HG02798 (cell line): ENCODE data around the gene NPAS2.
A peak's percentile ranks its signal among the peaks of the same experiment; 100 is the strongest.

Experiments
- ATAC-seq: cut with Tn5 transposase; IDR thresholded peaks from one replicate; pipeline ENCODE4 v1.9.1; 2021; ENCODE audit warnings: mild to moderate bottlenecking; ENCODE audit not compliant: unreplicated experiment, poor library complexity

NPAS2 gene

DNA sequence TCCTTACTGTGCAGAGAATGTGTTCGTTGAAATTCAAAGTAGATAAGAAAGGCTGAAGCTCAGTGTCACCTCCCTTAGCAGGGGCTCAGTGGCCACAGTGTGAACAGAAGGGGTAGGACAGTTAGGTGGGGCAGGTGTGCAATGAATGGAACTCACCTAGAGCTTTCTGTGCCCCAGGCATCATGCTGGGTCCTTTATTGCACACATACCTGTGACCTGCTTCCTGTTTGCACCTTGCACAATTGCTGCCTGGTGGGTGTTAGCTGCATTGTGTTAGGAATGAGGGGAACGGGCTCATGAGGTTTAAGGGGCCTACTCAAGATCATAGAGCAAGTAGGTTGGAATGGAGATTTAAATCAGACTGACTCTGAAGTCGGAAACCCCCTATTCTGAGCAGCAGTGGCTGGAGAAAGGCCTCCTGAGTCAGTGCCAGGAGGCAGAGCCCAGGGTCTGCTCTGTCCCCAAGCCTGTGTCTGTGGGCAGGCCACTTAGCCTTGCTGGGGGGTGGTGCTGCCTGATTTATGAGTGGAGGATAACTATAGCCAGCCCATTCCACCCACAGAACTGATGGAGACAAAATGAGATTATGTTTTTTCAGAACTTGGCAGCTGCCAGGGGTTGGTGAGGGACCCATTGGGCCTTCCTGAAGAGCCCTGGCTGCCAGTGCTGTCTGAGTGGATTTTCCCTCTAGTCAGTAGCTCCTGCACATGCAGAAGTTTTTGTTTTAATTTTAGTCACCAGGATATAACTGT lies 76.2 kb downstream of the NPAS2 start:
- ATAC-seq: no peak

DNA sequence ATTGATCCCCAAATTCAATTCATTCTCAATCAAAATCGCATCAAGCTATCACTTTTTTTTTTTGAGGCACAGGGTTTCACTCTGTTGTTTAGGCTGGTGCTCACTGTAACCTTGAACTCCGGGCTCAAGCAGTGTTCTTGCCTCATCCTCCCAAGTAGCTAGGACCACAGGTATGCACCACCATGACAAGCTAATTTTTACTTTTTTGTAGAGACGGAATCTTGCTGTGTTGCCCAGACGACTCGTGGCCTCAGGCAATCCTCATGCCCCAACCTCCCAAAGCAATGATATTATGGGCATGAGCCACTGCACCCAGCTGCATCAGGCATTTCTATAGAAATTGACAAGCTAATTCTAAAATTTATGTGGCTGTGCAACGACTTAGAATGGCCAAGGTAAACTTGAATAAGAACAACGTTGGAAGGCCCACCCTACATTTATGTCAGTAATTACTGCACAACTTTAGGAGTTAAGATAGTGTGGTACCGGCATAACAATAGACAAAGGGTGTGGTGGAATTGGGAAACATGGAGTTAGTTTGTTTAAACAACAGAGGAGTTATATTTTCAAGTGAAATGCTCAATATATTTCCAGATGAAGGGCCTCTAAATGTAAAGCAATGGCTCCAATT lies 78.2 kb downstream of the NPAS2 start:
- no peak for ATAC-seq

DNA sequence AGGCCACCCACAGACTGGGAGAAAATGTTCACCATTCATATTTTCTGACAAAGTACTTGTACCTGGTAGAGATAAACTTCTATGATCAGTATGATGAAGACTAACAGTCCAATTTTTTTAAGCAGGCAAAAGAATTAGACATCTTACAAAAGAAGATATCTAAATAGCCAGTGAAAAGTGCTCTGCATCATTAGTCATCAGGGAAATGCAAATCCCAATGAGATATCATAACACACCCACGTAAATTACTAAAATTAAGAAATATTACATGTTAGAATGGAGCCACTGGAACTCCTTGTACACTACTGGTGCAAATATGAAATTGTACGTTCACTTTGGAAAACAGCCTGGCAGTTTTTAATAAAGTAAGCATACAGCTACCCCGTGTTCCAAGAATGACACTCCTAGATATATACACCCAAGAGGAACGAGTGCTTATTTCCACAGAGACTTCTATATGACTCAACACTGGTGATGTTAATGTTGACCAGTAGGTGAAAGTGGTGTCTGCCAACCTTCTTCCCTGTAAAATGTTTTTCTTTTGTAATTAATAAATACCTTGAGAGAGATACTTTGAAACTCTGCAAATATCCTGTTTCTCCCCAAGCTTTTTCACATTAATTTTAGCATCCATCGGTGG lies 80.3 kb downstream of the NPAS2 start:
- ATAC-seq: no peak

DNA sequence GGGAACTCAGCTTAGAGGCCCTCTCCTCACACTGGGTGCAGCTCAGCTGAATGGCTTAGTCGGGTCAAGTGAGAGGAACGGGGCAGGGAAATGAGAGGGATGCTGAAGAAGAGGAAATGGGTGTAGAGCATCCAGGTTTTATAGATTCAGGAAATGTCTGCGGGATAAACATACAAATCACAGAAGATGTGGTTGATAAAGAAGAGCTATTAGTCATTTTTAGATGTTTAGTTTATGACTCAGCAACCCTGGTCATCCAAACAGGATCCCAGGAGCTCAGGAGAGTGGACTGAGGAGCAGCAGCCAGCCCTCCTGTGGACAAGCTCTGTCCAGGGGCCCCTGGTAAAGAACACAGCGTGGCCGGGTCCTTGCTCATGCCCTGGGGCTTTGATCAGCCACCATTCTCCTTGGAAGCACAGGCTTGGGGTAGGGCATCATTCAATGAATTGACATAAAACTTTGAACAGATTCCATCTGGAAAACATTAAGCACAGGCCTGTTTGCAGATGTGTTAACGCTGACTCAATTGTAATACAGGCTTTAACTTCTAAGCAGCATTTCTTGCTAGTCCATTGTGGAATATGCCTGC lies 83.0 kb downstream of the NPAS2 start:
- ATAC-seq: no peak

DNA sequence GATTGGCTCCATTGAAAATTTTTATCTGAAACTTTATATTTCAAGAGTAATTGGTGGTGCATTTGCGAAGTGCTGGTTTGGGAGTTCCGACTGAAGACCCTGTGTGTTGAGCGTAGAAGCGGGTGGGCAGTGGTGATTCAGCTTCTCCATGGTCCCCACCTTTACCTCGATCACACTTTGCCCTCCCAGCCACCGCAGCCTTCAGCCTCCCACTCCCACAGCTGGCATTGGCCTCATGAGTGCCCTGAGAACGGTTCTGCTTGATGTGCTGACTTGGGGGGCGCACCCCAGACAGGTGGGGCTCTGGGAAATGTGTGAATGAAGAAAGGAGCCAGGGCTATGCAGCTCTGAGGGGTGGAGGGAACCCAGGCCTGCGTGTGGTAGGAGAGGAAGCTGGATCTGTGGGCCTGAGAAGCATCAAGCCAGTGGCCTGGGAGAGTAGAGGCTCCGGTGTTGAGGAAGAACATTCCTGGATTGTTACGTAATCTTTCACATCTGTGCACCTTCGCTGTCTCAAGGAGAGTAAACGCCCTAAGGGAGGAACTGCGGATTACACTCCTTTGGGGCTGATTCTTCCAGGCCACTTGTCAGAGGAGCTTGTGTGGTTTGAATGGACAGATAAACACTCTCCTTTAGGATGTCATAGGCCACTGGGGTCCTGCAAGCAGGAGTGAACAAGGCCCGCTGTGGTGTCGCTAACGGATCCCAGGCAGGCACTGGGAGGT lies 83.8 kb downstream of the NPAS2 start:
- ATAC-seq: no peak

DNA sequence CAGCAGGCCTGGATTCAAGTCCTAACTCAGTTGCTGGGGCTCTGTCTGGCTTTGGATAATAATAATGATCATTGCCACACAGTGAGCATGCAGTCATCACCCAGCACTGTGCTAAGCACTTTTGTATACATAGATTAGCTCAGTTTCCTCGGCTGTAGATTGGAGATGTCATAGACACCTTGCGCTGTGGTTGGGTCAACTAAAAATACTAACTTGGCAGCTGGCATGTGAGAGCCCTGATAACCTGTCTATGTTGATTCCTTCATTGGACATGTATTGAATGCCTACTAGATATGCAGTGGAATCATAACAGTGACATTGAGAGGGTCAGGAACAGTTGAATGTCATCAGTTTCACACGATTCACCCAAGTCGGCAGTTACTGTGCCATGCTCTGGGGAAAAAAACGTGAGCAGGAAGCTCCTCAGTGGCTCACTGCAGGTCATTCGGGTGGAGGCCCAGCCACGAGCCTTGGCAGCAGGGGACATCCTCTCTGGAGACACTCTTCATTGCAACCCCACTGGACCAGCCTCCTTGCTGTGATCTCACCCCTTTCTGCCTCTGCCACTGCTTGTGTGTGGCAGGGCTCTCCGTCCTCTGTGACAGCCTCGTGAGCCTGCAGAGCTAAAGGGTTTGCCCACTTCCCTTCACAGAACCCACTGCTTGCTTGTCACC lies 85.3 kb downstream of the NPAS2 start:
- ATAC-seq: no peak

DNA sequence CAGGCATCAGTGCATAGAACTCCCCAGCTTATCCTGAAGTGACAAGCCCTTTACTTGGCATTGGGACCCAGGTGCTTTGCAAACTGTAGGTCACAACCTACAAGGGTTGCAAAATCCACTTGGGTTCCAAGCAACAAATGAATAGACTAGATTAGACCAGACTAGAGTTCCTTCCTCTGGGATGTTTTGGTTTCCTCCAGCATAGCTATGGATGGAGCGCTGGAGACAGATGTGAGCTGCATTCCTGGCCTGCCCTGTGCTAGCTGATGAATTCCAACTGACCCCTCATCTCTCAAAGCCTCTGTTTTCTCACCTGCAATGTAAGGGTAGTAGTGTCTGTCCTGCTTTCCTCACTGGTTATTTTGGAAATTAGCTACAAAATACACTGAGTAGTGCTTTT lies 86.2 kb downstream of the NPAS2 start:
- no peak for ATAC-seq

DNA sequence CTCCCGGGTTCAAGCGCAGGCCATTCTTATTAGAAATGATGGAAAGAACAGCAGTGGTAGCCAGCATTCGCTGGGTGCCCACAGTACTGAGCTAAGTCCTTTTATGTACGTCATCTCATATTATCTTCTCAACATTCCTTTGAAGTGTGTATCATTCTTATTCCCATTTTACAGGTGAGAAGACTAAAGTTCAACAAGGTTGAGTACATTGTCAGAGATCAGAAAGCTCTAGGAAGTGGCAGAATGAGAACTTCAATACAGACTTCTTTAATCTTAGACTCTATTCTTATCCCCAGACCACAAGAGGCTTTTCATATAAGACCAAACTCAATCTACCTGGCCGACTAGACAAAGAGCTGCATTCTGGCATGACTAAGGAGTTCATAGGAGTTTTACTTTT lies 86.7 kb downstream of the NPAS2 start:
- no peak for ATAC-seq

DNA sequence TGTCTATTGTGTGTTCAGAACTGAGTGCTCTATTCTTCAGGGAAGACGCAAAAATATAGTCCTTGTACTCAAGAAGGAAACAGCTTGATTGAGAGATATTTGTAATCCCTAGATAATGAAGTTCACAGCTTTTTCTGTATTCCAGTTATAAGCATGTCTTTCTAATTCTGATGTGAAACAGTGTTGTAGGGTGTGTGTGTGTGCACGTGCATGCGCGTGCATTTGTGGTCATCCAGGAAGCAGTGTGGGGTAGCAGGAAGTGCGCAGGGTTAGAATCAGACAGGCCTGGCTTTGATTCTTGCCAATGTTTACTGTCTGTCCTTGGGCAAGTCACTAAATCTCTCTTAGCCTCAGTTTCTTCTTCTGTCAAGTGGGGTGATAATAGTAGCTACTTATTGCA lies 87.9 kb downstream of the NPAS2 start:
- ATAC-seq: no peak

DNA sequence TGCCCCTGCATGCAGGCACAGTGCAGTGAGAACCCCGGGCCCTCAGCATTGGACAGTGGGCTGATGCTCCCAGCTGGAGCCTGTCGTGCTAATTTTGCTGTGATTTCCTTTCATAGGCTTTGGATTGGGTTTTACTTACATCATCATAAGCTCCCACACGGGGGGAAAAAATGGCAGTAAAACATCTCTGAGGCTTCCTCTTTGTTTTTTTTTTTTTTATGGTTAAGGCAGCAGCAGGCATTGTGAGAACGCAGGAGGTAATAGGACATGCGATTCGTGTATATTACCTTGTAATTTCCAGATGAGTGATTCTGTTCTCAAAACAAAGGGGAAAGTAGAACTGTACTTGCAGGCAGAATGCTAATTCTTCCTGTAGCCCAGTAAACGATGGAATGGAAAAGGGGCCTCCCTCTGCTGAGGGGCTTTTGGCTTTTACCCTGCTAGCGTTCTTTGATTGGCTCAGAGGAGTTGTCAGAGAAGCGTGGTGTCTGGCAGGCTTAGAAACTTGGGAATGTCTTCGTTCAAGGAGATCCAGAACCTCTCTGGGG lies 89.7 kb downstream of the NPAS2 start:
- ATAC-seq: no peak

DNA sequence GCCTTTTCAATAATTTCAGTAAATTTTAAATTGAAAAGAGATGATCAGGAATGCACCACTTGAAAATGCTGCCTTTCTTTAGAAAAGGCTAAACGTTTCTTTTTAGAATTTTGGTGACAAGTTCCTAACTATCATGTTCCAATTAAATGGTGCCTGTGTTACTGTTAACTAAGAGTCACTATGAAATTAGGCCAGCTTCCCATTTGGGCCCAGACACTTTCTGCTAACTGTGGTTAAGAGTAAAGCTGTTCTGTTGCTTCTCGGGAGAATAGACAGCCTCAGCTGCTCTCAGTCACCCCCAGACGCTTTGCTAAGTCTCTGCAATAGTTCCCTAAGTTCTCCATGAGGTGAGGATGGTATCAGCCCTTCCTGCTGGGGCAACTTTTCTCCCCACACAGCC lies 90.2 kb downstream of the NPAS2 start:
- ATAC-seq: no peak

DNA sequence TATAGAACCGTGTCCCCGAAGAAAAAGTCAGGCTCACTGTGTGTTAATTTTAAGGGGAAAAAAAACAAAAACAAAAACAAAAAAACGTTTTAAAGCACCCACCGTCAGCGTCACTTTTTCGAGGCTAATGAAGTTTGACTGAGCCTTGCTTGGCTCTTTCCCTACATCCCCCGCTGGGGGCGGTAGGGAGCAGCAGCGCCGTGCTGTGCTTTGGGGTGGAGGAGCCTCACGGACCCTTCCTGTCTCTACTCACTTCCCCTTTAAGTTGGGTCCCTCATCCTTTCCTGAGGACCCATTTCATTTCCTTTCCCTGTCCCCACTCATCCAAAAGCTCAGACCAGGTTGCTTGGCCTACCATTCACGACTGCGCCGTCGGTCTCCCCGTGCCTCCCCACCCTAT lies 99.4 kb downstream of the NPAS2 start:
- ATAC-seq: peak; percentile 43

DNA sequence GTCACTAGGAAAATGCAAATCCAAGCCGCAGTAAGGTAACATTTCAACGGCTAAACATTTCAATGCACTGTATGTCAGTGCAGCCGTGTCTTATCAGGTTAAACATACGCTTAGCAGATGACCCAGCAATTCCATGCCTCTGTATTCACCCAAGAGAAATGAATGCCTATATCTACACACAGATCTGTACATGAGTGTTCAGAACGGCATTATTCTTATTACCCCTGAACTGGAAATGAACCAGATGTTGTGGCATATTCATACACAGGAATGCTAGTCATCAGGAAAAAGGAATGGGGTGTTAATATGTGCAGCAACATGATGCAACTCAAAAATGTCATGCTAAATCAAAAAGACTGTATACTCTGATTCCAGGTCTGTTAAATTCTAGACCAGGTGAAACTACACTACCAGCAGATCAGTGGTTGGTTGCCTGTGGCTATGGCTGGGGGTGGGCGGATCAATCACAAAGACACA lies 101.8 kb downstream of the NPAS2 start:
- ATAC-seq: no peak

DNA sequence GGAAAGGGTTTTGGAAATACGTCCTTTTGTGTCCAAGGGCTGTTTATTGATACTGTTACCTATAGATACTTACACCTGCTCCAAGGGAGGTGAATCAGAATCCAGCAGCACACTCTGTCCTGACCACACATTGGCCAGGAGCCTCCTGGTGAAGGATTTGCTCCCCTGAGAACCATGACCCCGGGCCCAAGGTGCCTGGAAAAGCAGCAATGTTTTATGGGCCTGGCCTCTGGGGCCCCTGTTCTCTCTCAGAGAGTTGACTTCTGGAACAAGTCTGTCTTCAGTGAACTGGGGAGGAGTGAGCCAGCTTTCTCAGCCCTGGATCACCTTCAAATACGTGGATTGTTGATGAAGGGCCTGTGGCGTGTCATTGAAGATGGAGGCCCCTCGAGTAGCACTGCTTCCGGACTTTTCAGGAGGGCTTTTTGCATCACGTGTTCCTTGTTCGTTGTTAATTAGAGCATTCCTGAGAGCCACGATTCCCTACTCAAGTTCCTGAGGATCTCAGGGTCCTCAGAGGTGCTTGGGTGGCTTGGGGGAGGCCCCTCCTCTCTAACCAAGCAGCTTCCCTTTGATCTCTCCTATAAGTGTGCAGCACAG lies 103.6 kb downstream of the NPAS2 start:
- ATAC-seq: no peak

DNA sequence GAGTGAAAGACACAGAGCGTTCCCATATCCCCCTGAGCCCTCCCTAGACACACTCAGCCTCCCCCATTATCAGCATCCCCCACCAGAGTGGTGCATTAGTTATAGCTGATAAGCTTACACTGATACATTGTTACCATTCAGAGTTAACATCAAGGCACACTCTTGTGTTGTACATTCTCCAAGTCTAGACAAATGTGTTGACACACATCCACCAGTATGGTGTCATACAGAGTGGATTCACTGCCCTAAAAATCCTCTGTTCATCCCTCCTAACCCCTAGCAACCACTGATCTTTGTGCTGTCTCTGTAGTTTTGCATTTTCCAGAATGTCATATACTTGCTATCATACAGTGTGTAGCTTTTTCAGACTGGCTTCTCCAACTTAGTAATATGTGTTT lies 104.2 kb downstream of the NPAS2 start:
- peak; percentile 22 for ATAC-seq

DNA sequence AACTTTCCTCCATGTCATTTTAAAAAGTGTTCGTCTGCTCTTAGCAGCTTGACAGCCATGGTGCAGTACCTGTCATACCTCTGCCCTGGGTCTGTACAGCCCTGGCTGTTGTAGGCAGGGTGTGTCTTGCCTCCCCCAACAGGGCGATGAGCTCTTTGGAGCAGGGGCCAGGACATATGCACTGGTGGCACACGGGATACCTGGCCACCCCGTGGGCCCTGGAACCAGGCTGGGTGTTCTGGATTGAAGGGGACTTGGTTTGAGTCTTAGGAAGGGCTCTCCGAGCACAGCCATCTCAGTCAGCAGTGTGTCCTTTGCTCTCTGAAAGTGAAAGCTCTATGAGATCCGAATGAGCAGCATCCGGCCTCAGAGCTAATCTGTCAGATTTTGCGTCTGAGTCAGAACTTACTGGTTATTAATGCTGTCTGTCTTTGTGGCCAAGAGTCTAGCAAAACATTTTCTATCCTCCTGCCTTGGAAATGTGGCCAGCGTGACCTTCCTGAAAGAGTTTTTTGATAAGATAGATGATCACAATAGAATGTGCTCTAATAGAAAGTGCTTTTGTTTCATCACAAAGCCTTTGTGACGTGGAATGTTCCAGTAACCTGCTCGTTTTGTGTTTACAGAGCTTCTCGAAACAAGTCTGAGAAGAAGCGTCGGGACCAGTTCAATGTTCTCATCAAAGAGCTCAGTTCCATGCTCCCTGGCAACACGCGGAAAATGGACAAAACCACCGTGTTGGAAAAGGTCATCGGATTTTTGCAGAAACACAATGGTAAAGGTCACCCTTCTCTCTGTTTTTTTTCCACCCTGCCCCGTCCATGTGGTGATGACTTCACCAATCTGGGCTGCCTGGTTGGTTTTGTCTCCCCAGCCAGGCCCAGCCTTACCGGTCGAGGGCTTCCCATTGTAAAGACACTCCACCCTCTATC lies 104.8 kb downstream of the NPAS2 start:
- ATAC-seq: peak; percentile 96

DNA sequence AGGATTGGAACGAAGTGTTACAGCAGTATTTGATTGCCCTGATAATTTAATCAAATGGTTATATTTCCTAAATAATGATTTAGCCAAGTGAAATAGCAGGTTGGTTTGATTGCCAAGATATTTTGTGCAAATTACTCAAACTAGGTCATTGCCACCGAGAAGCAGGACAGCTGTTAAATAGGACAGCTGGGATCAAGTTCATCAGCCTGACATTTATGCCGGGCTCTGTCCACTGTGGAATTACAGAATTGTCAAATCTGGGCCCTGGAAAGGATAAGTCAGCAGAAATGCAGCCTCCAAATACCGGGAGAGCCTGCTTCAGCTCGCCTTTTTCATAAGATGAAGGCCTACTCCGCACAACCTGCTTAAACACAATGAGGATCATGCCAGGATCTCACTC lies 108.3 kb downstream of the NPAS2 start:
- ATAC-seq: no peak

DNA sequence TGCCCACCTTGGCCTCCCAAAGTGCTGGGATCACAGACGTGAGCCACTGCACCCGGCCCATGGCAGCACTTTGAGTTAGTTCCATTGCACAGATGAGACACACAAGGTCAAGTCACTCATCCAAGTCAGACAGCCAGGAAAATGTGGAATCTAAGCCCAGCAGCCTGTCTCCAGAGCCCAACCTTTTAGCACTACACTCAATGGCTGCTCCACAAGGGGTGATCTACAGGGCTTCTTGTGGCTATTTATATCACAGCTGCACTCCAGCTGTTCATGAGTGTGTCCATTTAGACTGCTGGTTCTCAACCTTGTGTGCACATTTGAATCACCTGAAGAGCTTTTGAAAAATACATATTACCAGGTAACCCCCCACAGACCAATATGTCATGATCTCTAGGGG lies 109.2 kb downstream of the NPAS2 start:
- ATAC-seq: no peak
